PFSK-1 (cell line): ENCODE data around the gene ADCYAP1R1.

Experiments
- FOXP2 ChIP-seq: optimal IDR thresholded peaks from 2 replicates; pipeline ENCODE3; 2011; ENCODE audit warnings: borderline replicate concordance, control low read depth, inconsistent platforms; ENCODE audit not compliant: insufficient read depth; ENCODE audit errors: extremely low read length, extremely low read depth
- POLR2AphosphoS5 ChIP-seq: IDR thresholded peaks from 2 replicates; pipeline ENCODE4 v1.6.1; 2012; ENCODE audit warnings: low read depth, mild to moderate bottlenecking, control low read depth, low read length, moderate library complexity
- SIN3A ChIP-seq: IDR thresholded peaks from 2 replicates; pipeline ENCODE4 v1.6.1; 2012; ENCODE audit warnings: mild to moderate bottlenecking, low read length, moderate library complexity, borderline replicate concordance; ENCODE audit not compliant: insufficient read depth
- TAF1 ChIP-seq: IDR thresholded peaks from 2 replicates; pipeline ENCODE4 v1.6.1; 2012; ENCODE audit warnings: low read length, control low read depth, borderline replicate concordance; ENCODE audit not compliant: insufficient read depth
- TF ChIP-seq, protein P1 (sequence below), 2 experiments: IDR thresholded peaks; 2 replicates each; pipeline versions ENCODE4 v1.6.1 to v1.8.0; 2011 to 2012; ENCODE audit warnings: low read depth in 2 of 2, low read length in 2 of 2, control low read depth in 1 of 2, inconsistent platforms in 1 of 2, mild to moderate bottlenecking in 1 of 2, moderate library complexity in 1 of 2; ENCODE audit not compliant: insufficient read depth in 1 of 2

The ADCYAP1R1 gene

DNA sequence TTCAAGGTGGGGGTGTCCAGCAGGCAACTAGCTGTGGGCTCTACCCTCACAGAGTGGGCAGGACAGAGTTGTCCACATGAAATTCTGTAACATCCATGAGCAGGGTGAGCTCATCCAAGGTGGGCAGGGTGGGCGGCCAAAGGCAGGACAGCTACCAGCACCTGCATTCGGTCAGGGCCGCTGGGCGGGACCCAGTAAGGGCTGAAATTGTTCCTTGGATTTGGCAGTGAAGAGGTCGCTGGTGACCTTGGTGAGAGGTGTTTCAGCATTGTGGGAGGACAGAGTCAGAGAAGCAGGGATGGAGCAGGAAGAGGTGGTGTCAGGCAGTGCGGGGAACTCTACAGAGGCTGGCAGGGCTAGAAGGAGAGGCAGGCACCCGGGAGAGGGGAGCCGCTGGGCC, 23.9 kb downstream of the ADCYAP1R1 start:
- TF ChIP-seq POLR2AphosphoS5 (no peak), SIN3A (no peak), FOXP2 (no peak), TAF1 (no peak)
- TF ChIP-seq, protein P1, sequence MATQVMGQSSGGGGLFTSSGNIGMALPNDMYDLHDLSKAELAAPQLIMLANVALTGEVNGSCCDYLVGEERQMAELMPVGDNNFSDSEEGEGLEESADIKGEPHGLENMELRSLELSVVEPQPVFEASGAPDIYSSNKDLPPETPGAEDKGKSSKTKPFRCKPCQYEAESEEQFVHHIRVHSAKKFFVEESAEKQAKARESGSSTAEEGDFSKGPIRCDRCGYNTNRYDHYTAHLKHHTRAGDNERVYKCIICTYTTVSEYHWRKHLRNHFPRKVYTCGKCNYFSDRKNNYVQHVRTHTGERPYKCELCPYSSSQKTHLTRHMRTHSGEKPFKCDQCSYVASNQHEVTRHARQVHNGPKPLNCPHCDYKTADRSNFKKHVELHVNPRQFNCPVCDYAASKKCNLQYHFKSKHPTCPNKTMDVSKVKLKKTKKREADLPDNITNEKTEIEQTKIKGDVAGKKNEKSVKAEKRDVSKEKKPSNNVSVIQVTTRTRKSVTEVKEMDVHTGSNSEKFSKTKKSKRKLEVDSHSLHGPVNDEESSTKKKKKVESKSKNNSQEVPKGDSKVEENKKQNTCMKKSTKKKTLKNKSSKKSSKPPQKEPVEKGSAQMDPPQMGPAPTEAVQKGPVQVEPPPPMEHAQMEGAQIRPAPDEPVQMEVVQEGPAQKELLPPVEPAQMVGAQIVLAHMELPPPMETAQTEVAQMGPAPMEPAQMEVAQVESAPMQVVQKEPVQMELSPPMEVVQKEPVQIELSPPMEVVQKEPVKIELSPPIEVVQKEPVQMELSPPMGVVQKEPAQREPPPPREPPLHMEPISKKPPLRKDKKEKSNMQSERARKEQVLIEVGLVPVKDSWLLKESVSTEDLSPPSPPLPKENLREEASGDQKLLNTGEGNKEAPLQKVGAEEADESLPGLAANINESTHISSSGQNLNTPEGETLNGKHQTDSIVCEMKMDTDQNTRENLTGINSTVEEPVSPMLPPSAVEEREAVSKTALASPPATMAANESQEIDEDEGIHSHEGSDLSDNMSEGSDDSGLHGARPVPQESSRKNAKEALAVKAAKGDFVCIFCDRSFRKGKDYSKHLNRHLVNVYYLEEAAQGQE (IDR thresholded peaks at IDR 0.05; ENCODE audit: insufficient read depth in 1 of 2, low read depth in 2 of 2, low read length in 2 of 2): no peak

DNA sequence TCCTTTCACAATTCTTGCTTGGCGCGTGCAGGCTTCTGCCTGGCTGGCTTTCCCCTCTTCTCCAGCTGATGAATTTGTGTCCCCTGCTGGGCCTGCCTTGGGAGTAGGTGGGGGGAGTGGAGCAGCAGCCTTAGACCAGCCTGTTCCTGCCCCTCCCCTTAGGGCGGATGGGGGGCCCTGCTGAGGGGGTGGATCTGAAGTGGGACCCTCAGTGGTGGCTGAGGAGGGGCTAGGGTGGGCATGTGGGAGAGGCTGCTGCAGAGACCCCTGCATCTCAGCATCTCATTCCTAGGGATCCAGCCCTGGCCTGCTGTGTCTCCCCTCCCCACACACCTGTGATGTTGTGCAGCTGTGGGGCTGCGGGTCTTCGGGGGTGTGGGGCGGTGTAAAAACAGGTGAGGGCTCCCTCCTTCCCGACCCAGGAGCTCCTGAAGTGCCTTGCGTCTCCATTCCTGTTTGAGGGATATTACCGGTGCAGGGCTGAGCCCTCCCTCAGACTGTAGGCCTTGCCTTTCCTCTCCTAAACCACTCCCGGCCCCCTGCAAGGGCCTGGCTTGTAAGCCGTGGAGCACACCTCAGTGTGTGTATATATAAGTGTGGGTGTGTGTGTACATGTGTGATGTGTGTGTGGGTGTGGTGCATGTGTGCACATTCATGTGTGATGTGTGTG, 24.7 kb downstream of the ADCYAP1R1 start:
- TF ChIP-seq, protein P1 (IDR thresholded peaks at IDR 0.05; ENCODE audit: insufficient read depth in 1 of 2, low read depth in 2 of 2, low read length in 2 of 2): no peak
- TF ChIP-seq SIN3A (no peak), TAF1 (no peak), FOXP2 (no peak), POLR2AphosphoS5 (no peak)

DNA sequence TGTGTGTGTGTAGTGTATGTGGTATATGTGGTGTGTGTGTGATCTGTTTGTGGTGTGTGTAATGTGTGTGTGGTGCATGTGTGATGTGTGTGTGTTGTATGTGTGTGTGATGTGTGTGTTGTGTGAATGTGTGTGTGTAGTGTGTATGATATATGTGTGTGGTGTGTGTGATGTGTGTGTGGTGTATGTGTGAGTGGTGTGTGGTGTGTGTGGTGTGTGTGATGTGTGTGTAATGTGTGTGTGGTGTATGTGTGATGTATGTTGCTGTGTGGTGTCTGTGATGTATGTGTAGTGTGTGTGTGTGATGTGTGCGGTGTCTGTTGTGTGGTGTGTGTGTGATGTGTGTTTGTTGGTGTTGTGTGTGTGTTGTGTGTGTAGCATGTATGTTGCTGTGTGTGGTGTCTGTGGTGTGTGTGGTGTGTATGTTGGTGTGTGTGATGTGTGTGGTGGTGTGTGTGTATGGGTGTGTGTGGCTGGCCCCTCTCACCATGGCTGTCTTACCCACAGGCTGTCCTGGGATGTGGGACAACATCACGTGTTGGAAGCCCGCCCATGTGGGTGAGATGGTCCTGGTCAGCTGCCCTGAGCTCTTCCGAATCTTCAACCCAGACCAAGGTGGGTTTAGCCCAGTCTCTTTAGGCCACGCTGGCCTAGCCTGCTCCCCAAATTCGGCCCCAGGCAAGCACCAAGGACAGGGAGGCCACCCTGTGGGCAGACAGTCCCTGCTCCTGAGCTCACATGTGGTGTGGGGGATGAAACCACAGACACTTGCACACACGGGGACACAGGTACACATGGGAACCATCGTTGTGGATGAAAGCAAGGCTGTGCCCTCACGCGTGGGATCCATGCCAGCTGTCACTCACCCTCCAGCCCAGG, 25.6 kb downstream of the ADCYAP1R1 start:
- TF ChIP-seq FOXP2 (no peak), TAF1 (no peak), SIN3A (no peak), POLR2AphosphoS5 (no peak)
- TF ChIP-seq, protein P1 (IDR thresholded peaks at IDR 0.05; ENCODE audit: insufficient read depth in 1 of 2, low read depth in 2 of 2, low read length in 2 of 2): no peak

DNA sequence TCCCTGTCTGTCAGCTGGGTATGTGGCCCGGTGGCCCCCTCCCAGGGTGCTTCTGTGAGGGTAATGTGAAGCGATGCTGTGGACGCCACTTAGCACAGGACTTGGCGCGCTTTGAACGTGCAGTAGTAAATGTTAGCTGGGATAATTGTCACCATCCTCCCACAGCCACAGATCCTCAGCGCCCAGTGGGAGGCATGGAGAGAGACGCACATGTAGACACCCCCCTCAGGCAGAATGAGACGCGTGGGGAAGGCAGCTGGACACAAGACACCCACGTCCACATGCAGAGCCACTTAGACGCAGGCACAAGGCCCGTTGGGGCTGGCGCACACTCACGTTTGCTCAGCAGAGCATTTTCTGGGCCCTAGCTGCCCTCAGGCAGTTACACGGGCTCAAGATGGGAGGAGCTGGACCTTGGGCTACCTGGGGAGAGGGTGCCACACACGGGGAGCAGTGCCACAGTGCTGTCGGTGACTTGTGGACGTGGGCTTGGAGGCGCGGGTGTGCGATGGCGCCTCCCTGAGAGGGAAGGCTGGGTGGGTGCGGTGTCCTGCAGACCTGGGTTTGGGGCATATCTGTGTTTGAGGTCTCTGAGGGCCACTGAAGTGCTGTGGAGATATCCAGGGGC, 26.4 kb downstream of the ADCYAP1R1 start:
- TF ChIP-seq, protein P1 (IDR thresholded peaks at IDR 0.05; ENCODE audit: insufficient read depth in 1 of 2, low read depth in 2 of 2, low read length in 2 of 2): no peak
- TF ChIP-seq FOXP2 (no peak), SIN3A (no peak), POLR2AphosphoS5 (no peak), TAF1 (no peak)
